ENCODE measurements around the gene CTPS2.

DNA sequence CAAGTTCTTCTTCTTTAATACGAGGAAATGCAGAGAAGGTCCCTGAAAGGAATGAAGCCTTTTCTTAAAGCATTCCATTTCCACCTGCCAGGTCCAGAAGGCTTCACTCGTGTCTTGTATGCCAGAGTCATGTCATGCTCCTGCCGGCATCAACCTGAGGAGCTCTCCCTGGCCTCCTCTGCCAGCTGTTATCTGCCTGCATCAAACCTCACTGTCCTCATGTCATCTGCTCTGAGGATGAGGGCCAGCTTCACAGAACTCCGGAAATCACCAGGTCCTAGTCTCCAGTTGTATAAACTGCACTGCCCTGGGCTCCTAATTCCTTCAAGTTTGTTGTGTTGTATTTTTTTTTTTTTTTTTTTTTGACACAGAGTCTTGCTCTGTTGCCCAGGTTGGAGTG lies 82.6 kb downstream of the CTPS2 start:
- TF ChIP-seq, protein P1, sequence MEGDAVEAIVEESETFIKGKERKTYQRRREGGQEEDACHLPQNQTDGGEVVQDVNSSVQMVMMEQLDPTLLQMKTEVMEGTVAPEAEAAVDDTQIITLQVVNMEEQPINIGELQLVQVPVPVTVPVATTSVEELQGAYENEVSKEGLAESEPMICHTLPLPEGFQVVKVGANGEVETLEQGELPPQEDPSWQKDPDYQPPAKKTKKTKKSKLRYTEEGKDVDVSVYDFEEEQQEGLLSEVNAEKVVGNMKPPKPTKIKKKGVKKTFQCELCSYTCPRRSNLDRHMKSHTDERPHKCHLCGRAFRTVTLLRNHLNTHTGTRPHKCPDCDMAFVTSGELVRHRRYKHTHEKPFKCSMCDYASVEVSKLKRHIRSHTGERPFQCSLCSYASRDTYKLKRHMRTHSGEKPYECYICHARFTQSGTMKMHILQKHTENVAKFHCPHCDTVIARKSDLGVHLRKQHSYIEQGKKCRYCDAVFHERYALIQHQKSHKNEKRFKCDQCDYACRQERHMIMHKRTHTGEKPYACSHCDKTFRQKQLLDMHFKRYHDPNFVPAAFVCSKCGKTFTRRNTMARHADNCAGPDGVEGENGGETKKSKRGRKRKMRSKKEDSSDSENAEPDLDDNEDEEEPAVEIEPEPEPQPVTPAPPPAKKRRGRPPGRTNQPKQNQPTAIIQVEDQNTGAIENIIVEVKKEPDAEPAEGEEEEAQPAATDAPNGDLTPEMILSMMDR (IDR thresholded peaks at IDR 0.05), result no peak
- TF ChIP-seq POLR2A (IDR thresholded peaks at IDR 0.05), result no peak

All from thyroid gland (tissue), 4 donors.